GM13976 (cell line): Measurements from ENCODE around the gene ANO1.

Source experiments
- DNase-seq: peaks from one replicate; pipeline ENCODE4 v3.0.0; 2012; ENCODE audit warnings: low spot score
- in situ Hi-C: fragments of 300-500 bp; cut with MboI; formaldehyde crosslinking; loops from one replicate; pipeline ENCODE4 v1.12.0; 2022; ENCODE audit warnings: low sequenced_read_pairs, mixed read lengths, inconsistent platforms; ENCODE audit not compliant: unreplicated experiment
- TF ChIP-seq, protein P1 (sequence below): IDR thresholded peaks from 2 replicates; pipeline ENCODE4 v1.5.1; 2012; ENCODE audit warnings: borderline replicate concordance, mild to moderate bottlenecking; ENCODE audit not compliant: insufficient read depth; ENCODE audit errors: extremely low read depth, missing control alignments, control extremely low read depth

The ANO1 gene

DNA sequence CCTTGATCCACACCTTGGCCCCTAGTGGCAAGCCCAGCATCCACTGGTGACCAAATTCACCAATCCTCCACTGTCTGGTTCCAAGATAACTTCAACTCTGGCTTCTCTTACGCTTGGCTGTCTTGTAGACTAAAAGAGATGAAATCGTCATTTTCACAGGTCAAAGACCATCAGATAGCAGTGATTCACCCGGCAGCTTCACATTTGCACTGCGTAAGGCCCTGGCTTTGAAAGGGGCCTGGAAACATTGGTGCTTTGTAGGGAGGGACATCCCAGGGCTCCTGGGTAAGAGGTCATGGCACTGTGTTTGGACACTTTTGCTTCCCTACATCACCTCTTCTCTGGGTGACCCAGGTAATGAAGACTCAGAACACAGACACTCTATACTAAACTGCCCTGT, 94.9 kb downstream of the ANO1 start:
- in situ Hi-C loops, result no loop called here
- TF ChIP-seq, protein P1, sequence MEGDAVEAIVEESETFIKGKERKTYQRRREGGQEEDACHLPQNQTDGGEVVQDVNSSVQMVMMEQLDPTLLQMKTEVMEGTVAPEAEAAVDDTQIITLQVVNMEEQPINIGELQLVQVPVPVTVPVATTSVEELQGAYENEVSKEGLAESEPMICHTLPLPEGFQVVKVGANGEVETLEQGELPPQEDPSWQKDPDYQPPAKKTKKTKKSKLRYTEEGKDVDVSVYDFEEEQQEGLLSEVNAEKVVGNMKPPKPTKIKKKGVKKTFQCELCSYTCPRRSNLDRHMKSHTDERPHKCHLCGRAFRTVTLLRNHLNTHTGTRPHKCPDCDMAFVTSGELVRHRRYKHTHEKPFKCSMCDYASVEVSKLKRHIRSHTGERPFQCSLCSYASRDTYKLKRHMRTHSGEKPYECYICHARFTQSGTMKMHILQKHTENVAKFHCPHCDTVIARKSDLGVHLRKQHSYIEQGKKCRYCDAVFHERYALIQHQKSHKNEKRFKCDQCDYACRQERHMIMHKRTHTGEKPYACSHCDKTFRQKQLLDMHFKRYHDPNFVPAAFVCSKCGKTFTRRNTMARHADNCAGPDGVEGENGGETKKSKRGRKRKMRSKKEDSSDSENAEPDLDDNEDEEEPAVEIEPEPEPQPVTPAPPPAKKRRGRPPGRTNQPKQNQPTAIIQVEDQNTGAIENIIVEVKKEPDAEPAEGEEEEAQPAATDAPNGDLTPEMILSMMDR, result no peak
- no peak for DNase-seq

DNA sequence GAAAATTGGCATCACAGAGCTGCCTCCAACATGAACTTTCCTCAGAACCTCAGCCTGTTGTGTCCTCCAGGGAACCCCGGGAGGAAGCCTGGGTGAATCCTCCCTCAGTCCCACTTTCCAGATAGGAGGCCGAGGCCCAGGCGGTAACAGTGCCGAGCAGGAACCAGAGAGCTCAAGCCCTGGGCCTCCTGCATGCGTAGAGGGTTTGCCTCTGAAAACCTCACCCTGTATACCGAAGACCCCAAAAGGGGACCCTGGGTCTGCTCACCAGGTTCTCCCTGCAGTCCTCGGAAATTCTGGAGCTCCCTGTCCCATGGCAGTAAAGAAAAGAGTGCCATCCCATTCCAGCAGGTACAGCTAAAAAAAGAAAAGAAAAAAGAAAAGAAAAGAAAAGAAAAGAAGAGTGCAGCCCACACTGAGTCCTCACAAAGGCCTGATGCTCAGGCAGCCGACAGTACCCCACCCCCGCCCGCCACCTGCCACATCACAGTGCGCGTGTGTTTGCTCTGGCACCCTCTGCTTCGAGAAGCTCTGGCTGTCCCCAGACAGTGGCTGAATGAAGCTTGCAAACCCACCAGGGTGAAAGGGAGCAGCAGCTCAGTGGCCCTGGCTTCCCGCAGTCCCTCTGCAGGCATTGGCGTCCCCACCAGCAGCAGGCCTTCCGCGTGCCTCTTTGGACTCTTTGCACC, 96.6 kb downstream of the ANO1 start:
- in situ Hi-C loops, result loop anchor here (25.0 kb wide), 1 partner anchor 487 kb away; the partner anchor contains the start of gene LTO1
- TF ChIP-seq, protein P1, result no peak
- DNase-seq, result no peak

DNA sequence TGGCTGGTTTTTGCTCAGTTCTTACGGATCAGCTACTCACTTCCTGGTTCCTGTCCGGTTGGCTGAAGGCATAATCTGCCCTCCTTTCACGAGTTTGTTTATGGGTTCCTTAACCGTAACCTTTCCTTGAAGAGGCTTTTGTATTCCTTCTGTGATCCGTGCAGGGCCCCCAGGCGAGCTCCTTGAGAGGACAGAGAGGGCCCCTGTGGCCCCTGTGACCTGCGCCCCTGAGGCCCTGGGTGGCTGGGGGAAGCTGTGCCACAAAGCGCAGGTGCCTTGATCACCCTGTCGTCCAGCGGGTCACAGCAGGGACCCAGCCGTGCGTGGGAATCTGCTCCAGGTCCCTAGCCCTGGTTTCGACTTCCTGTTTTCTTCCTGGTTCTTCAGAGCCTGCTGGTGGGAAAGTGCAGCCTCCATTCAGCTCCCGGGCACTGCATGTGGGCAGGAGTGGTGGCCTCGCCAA, 97.2 kb downstream of the ANO1 start:
- TF ChIP-seq, protein P1, result no peak
- in situ Hi-C loops, result loop anchor here (25.0 kb wide), 1 partner anchor 488 kb away; the partner anchor contains the start of gene LTO1
- no peak for DNase-seq

DNA sequence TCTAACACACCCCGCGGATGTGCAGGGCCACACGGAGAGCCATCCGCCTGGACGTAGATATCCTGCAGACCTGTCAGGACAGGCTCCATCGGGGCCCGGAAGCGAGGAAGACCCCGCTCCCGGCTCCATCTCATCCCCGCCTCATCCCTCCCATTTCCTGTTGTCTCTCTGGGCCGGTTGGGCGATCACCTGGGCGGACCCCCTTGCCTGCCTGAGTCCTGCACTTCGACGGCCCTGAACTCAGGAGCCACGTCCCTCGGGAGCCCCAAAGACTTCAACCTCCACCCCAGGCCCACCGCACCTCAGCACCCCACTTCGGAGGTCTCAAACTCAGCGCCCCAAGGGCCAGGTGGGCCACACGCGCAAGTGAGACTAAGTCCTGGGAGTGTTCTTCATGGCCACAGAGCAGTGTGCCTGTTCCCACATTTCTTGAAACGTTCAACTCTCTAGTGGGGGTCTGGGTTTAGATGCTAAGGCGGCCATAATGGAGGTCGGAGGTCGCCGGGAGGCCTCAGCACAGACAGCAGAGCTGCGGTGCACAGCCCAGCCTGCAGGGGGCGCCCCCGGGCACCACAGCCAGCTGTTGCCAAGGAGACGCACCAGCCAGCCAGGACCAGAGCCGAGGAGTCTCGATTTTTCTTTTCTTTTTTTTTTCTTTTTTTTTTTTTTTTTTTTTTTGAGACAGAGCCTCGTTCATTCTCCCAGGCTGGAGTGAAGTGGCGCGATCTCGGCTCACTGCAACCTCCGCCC, 99.0 kb downstream of the ANO1 start:
- in situ Hi-C loops, result loop anchor here (25.0 kb wide), 1 partner anchor 490 kb away; the partner anchor contains the start of gene LTO1
- TF ChIP-seq, protein P1, result peak; percentile 64
- peak; percentile 86 for DNase-seq

DNA sequence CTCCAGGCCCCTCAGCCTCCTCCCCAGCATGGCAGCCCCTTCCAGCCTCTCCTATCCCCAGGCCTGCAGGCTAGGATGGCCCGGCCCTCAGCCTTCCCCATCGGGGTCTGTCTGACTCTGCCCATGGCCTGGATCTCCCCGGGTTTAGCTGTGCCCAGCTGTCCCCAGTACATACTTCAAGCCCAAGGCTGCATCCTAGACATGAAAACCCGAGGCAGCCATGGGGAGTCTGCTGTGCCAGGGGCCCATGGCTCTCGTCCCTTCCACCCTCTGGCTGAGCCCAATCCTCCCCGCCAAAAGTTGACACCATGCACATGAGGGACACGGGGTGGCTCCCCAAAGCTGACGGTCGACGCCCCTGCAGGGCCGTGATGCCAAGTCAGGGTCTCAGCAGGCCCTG, 102.8 kb downstream of the ANO1 start:
- DNase-seq, result no peak
- in situ Hi-C loops, result loop anchor here (25.0 kb wide), 1 partner anchor 494 kb away; the partner anchor contains the start of gene LTO1
- TF ChIP-seq, protein P1, result no peak

DNA sequence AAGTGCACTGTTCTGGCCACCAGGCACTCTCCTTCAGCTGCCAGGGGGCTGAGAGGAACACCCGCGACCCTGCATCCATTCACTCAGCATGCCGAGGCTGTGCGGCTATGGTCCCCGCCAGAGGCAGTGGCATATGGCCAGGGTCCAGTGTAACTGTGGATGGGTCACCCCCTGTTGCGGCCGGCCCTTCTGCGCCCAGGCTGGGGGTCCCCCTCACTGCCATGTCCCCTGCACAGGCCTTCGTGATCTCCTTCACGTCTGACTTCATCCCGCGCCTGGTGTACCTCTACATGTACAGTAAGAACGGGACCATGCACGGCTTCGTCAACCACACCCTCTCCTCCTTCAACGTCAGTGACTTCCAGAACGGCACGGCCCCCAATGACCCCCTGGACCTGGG, 104.1 kb downstream of the ANO1 start:
- in situ Hi-C loops, result loop anchor here (25.0 kb wide), 1 partner anchor 495 kb away; the partner anchor contains the start of gene LTO1
- TF ChIP-seq, protein P1, result no peak
- DNase-seq, result no peak
